HepG2 (cell line): Measurements from ENCODE around the gene SCAPER. TPM values are rescaled to one million over a fixed set of nuclear protein-coding genes. Genes with fewer than 3 reads are reported as not detected.

Experiments
- DMAP1 ChIP-seq: IDR thresholded peaks from 2 replicates; pipeline ENCODE4 v1.6.1; 2016
- ELF3 ChIP-seq: IDR thresholded peaks from 2 replicates; pipeline ENCODE4 v1.6.1; 2016; ENCODE audit warnings: missing genetic modification reagents, missing compliant biosample characterization
- ERF ChIP-seq: IDR thresholded peaks from 2 replicates; pipeline ENCODE4 v1.6.1; 2018; ENCODE audit warnings: missing biosample characterization, missing genetic modification reagents
- HMG20B ChIP-seq: conservative IDR thresholded peaks from 2 replicates; pipeline ENCODE4 v1.6.1; 2016; ENCODE audit warnings: missing genetic modification reagents, missing compliant biosample characterization
- HOXA3 ChIP-seq: sonication (generic); formaldehyde crosslinking; IDR thresholded peaks from 2 replicates; pipeline ENCODE4 v1.5.0; 2020; ENCODE audit warnings: missing genetic modification reagents
- HOXA5 ChIP-seq: sonication (generic); formaldehyde crosslinking; IDR thresholded peaks from 2 replicates; pipeline ENCODE4 v1.4.0; 2020; ENCODE audit warnings: missing genetic modification reagents
- NCOA5 ChIP-seq: sonication (generic); formaldehyde crosslinking; IDR thresholded peaks from 2 replicates; pipeline ENCODE4 v1.4.0; 2020; ENCODE audit warnings: missing genetic modification reagents
- RNF2 ChIP-seq: fragments of 450-650 bp; conservative IDR thresholded peaks from 2 replicates; pipeline ENCODE4 v1.6.1; 2016; ENCODE audit warnings: low read depth
- SMC3 ChIP-seq: IDR thresholded peaks from 2 replicates; pipeline ENCODE4 v1.6.1; 2011; ENCODE audit warnings: low read length, improper control_type of control experiment
- TGIF2 ChIP-seq: IDR thresholded peaks from 2 replicates; pipeline ENCODE4 v1.6.1; 2016; ENCODE audit warnings: control low read depth, missing compliant biosample characterization
- TOE1 ChIP-seq: sonication (generic); formaldehyde crosslinking; IDR thresholded peaks from 2 replicates; pipeline ENCODE4 v1.4.0; 2020; ENCODE audit warnings: mild to moderate bottlenecking, missing genetic modification reagents
- ZBTB38 ChIP-seq: sonication (generic); formaldehyde crosslinking; IDR thresholded peaks from 2 replicates; pipeline ENCODE4 v1.5.1; 2020; ENCODE audit warnings: mild to moderate bottlenecking, missing genetic modification reagents
- ZNF101 ChIP-seq: sonication (generic); formaldehyde crosslinking; IDR thresholded peaks from 2 replicates; pipeline ENCODE4 v1.4.0; 2020; ENCODE audit warnings: mild to moderate bottlenecking, low read depth, missing genetic modification reagents, borderline replicate concordance
- ZNF33B ChIP-seq: sonication (generic); formaldehyde crosslinking; IDR thresholded peaks from 2 replicates; pipeline ENCODE4 v1.5.1; 2020; ENCODE audit warnings: mild to moderate bottlenecking, missing genetic modification reagents
- ZNF605 ChIP-seq: sonication (generic); formaldehyde crosslinking; IDR thresholded peaks from 2 replicates; pipeline ENCODE4 v1.8.0; 2022; ENCODE audit warnings: mild to moderate bottlenecking, missing genetic modification reagents
- ZNF709 ChIP-seq: sonication (generic); formaldehyde crosslinking; IDR thresholded peaks from 2 replicates; pipeline ENCODE4 v1.5.0; 2020; ENCODE audit warnings: mild to moderate bottlenecking, missing genetic modification reagents
- polyA plus RNA-seq, 8 experiments: library from polyadenylated mRNA; depleted of rRNA in 3 of 8; stranded (reverse) in 7 of 8; unstranded in 1 of 8; fragments of >200 nt; fragmentation: Illumina TruSeq in 4 of 8; extraction: Trizol in 4 of 8; gene quantifications; 2 replicates each; pipeline versions ENCODE4 v1.2.1 to v1.2.3, GENCODE V29; 2011 to 2016; ENCODE audit warnings: low read depth in 4 of 8, missing spikeins in 1 of 8, mixed read lengths in 1 of 8; ENCODE audit not compliant: insufficient read depth in 1 of 8
- total RNA-seq, 5 experiments: library from RNA; depleted of rRNA; stranded (reverse); fragments of >200 nt; fragmentation: Illumina TruSeq; extraction: Trizol; gene quantifications; 2 replicates each; pipeline ENCODE4 v1.2.3, GENCODE V29; 2016; ENCODE audit warnings: low read depth in 1 of 5
- TF ChIP-seq, protein P1 (sequence below), 2 experiments: sonication (generic) in 1 of 2; formaldehyde crosslinking in 1 of 2; IDR thresholded peaks; 2 replicates each; pipeline versions ENCODE4 v1.4.0 to v1.6.1; 2016 to 2020; ENCODE audit warnings: borderline replicate concordance in 1 of 2, low read depth in 1 of 2, mild to moderate bottlenecking in 1 of 2, missing genetic modification reagents in 1 of 2
- TF ChIP-seq, protein P2 (sequence below): sonication (generic); formaldehyde crosslinking; IDR thresholded peaks from 2 replicates; pipeline ENCODE4 v1.4.0; 2020; ENCODE audit warnings: missing genetic modification reagents, borderline replicate concordance
- TF ChIP-seq, protein P3 (sequence below): sonication (generic); formaldehyde crosslinking; IDR thresholded peaks from 2 replicates; pipeline ENCODE4 v1.8.1; 2023; ENCODE audit warnings: missing genetic modification reagents, inconsistent platforms, borderline replicate concordance
- TF ChIP-seq, protein P4 (sequence below): sonication (generic); formaldehyde crosslinking; IDR thresholded peaks from 2 replicates; pipeline ENCODE4 v1.5.1; 2020; ENCODE audit warnings: missing genetic modification reagents, mild to moderate bottlenecking, borderline replicate concordance

SCAPER gene
- total and polyA plus RNA-seq, 2 of the 13 experiments (the other 11 are each of a cell fraction or from before 2014, with no cell fraction given), result 4.3 to 10.5 TPM

DNA sequence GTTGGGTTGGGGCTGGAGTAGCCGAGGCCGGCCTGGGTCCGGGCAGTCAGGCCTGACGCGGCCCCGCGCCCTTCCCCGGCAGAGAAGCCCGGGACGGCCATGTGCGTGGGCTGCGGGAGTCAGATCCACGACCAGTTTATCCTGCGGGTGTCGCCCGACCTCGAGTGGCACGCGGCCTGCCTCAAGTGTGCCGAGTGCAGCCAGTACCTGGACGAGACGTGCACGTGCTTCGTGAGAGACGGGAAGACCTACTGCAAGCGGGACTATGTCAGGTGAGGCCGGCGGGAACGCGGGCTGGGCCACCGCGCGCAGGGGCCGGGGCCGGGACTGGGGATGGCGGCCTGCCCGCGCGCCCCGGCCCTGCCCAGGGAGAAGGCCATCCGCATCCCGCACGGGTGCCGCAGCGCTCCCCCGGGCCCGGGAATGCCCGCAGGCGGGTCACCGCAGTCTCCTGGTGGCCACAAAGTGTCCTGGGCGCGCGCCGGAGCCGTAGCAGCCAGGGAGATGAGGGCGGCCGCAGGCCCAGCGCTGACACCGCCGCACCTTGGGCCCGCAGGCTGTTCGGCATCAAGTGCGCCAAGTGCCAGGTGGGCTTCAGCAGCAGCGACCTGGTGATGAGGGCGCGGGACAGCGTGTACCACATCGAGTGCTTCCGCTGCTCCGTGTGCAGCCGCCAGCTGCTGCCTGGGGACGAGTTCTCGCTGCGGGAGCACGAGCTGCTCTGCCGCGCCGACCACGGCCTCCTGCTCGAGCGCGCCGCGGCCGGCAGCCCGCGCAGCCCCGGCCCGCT lies 567.2 kb downstream of the SCAPER start (continued):
- TF ChIP-seq, protein P1, sequence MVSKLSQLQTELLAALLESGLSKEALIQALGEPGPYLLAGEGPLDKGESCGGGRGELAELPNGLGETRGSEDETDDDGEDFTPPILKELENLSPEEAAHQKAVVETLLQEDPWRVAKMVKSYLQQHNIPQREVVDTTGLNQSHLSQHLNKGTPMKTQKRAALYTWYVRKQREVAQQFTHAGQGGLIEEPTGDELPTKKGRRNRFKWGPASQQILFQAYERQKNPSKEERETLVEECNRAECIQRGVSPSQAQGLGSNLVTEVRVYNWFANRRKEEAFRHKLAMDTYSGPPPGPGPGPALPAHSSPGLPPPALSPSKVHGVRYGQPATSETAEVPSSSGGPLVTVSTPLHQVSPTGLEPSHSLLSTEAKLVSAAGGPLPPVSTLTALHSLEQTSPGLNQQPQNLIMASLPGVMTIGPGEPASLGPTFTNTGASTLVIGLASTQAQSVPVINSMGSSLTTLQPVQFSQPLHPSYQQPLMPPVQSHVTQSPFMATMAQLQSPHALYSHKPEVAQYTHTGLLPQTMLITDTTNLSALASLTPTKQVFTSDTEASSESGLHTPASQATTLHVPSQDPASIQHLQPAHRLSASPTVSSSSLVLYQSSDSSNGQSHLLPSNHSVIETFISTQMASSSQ (IDR thresholded peaks at IDR 0.05; ENCODE audit: low read depth), result no peak
- TF ChIP-seq, protein P1 (CRISPR knock-in tag; IDR thresholded peaks at IDR 0.05; ENCODE audit: borderline replicate concordance), result no peak
- TF ChIP-seq ZNF33B (peak; percentile 74; the same call in 1 of the 2 replicates), ERF (CRISPR knock-in tag) (0 out of 2 replicates have a peak, but pooled peaks have one; percentile 22), DMAP1 (peak; percentile 86), SMC3 (no peak), NCOA5 (CRISPR knock-in tag) (no peak), ZBTB38 (CRISPR knock-in tag) (peak; percentile 49; the same call in 1 of the 2 replicates), TGIF2 (peak; percentile 25; the same call in 1 of the 2 replicates), RNF2 (peak; percentile 80; the same call in 1 of the 2 replicates), HMG20B (CRISPR knock-in tag) (0 out of 2 replicates have a peak, but pooled peaks have one; percentile 9), ZNF101 (CRISPR knock-in tag) (0 out of 2 replicates have a peak, but pooled peaks have one; percentile 23), HOXA5 (CRISPR knock-in tag) (0 out of 2 replicates have a peak, but pooled peaks have one; percentile 62), ZNF709 (CRISPR knock-in tag) (peak; percentile 85), TOE1 (CRISPR knock-in tag) (0 out of 2 replicates have a peak, but pooled peaks have one; percentile 57), ZNF605 (CRISPR knock-in tag) (no peak), HOXA3 (CRISPR knock-in tag) (peak; percentile 75), ELF3 (no peak; the same call in 1 of the 2 replicates)
- TF ChIP-seq, protein P2, sequence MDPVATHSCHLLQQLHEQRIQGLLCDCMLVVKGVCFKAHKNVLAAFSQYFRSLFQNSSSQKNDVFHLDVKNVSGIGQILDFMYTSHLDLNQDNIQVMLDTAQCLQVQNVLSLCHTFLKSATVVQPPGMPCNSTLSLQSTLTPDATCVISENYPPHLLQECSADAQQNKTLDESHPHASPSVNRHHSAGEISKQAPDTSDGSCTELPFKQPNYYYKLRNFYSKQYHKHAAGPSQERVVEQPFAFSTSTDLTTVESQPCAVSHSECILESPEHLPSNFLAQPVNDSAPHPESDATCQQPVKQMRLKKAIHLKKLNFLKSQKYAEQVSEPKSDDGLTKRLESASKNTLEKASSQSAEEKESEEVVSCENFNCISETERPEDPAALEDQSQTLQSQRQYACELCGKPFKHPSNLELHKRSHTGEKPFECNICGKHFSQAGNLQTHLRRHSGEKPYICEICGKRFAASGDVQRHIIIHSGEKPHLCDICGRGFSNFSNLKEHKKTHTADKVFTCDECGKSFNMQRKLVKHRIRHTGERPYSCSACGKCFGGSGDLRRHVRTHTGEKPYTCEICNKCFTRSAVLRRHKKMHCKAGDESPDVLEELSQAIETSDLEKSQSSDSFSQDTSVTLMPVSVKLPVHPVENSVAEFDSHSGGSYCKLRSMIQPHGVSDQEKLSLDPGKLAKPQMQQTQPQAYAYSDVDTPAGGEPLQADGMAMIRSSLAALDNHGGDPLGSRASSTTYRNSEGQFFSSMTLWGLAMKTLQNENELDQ, result no peak
- TF ChIP-seq, protein P3, sequence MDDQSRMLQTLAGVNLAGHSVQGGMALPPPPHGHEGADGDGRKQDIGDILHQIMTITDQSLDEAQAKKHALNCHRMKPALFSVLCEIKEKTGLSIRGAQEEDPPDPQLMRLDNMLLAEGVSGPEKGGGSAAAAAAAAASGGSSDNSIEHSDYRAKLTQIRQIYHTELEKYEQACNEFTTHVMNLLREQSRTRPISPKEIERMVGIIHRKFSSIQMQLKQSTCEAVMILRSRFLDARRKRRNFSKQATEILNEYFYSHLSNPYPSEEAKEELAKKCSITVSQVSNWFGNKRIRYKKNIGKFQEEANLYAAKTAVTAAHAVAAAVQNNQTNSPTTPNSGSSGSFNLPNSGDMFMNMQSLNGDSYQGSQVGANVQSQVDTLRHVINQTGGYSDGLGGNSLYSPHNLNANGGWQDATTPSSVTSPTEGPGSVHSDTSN (CRISPR knock-in tag), result 0 out of 2 replicates have a peak, but pooled peaks have one; percentile 26
- TF ChIP-seq, protein P4, sequence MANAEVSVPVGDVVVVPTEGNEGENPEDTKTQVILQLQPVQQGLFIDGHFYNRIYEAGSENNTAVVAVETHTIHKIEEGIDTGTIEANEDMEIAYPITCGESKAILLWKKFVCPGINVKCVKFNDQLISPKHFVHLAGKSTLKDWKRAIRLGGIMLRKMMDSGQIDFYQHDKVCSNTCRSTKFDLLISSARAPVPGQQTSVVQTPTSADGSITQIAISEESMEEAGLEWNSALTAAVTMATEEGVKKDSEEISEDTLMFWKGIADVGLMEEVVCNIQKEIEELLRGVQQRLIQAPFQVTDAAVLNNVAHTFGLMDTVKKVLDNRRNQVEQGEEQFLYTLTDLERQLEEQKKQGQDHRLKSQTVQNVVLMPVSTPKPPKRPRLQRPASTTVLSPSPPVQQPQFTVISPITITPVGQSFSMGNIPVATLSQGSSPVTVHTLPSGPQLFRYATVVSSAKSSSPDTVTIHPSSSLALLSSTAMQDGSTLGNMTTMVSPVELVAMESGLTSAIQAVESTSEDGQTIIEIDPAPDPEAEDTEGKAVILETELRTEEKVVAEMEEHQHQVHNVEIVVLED (CRISPR knock-in tag), result no peak
